HG02623 (cell line): ENCODE data around the gene HYI.

Experiments
- ATAC-seq: cut with Tn5 transposase; IDR thresholded peaks from one replicate; pipeline ENCODE4 v1.9.1; 2021; ENCODE audit warnings: moderate library complexity; ENCODE audit not compliant: unreplicated experiment

Gene HYI

DNA sequence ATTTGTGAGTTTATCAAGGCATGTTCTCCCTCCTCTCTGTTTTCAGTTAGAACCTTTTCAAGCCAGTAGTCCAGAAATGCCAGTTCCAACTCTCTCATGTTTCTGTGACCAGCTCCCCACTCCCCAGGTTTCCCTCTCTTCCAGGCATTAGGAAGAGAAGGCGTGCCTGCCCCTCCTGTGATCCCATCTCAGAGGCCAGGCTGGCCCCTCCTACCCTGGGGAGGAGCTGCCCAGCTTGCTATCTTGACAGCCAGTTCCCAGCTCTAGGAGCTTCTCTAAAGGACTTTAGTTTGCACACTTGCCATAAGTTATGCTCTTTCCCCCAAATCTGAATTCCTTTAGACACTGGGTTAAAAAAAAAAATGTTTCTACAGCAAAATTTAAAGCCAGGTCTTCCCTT is 8.9 kb downstream of the HYI start:
- ATAC-seq, result no peak

- no peak for ATAC-seq
Observed at GRCh38 chr1:43444151-43444828, 9.4 kb downstream of the HYI start.

DNA sequence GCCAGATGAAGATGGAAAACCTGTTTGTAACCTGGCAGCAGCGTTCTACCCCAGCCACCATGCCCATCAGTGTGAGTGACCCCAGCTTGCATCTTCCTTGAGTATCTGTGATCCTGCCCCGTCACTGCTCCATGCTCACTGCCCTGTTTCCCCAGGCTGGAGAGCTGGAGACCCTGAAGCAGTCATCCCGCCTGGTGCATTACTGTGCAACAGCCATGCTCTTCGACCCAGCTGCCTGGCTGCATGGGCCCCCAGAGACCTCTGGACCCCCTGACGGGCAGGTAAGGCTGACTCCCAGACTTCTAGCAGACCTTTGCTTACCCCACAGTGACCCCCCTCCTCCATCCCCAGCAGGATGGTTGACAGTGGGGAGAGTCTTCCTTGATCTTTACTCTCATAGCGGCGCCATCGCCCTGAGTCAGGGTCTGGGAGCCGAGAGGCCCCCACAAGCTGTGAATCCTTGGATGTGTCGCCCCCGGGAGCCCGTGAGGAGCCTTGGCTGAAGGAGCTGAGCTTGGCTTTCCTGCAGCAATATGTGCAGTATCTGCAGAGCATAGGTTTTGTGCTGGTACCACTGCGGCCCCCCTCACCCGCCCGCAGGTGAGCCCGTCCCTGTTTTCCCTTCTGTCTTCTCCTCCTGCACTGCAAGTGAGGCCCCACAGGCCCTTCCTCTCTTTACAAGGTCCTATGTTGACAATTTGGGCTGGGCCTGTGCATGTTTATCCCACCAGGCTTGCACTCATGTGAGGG is 10.4 kb downstream of the HYI start:
- no peak for ATAC-seq

GRCh38 chr1:43442756-43443155 is 11.0 kb downstream of the HYI start:
- no peak for ATAC-seq

DNA sequence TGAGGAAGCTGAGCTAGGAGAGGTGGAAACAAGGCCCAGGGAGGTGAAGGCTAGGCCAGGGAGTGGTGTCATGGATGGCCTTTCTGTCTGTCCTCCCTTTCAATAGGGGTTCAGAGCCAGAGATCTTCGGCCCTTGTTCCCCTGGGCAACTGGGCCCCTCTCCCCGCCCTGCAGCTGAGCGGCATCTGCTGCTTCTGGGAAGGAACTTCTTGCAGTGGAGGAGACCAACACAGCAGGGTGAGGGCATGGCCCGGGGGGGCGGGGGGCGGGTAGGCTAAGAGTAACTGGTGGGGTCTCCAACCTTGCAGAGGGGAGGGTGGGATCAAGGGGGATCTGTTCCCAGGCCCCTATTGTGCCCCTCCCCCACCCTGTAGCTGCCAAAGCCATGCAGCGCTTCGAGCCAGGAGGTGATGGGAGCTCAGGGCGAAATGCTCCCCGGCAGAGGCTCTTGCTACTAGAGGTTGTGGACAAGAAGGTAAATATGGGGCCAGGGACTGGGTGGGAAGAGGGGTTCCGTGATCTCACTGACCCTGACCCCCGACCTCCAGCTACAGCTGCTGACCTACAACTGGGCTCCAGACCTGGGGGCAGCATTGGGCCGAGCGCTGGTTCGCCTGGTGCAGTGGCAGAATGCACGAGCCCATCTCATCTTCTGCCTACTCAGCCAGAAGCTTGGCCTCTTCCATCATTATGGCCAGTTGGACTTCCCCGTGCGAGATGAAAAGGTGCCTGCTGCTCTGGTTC is 11.7 kb downstream of the HYI start:
- ATAC-seq, result no peak

DNA sequence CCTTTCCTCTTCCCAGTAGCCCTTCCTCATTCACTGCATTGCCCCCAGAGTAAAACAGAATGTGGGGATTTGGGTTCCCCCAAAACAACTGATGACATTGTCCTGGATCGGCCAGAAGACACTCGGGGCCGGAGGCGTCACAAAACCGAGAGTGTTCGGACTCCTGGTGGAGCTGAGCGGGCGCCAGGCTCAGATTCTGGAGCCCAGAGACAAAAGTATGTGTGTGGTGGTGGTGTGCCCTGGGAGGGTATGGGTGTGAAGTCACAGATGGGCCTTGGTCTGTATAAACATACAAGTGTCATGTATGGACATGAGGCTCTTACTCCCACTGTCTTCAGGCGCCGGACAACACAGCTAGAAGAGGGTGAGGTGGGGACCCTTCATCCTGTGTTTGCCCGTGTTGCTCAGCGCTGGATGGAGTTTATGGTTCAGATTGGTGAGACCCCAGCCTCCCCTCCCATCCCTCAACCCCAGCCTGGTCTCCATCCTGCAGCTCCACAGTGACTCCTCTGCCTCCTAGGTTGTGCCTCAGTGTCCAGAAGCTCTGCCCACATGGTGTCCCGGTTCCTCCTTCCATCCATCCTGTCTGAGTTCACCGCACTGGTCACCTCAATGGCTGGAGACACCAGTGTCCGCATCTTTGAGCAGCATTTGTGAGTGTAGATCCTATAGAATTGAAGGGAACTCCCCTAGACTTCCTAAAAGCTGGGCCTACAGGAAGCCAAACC is 12.4 kb downstream of the HYI start:
- ATAC-seq, result no peak

- no peak for ATAC-seq
Observed at GRCh38 chr1:43440358-43440757, 13.4 kb downstream of the HYI start.

DNA sequence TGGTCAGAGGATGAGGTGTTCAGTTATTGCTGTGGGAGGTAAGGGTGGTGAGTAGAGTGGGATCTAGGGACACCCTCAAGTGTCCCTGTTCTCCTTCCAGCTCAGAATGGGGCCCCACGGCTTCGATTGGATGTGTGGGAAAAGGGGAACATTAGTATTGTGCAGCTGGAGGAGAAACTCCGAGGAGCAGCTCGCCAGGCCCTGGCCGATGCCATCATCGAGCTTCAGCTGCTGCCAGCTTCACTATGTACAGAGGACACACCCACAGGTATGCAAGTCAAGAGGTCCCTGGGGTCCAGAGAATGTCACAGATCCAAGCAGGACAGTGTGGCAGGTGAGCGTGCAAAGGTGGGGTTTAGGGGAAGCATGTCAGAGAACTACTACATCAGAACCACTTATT is 13.9 kb downstream of the HYI start:
- no peak for ATAC-seq

GRCh38 chr1:43438953-43439581 is 14.7 kb downstream of the HYI start:
- ATAC-seq, result no peak

DNA sequence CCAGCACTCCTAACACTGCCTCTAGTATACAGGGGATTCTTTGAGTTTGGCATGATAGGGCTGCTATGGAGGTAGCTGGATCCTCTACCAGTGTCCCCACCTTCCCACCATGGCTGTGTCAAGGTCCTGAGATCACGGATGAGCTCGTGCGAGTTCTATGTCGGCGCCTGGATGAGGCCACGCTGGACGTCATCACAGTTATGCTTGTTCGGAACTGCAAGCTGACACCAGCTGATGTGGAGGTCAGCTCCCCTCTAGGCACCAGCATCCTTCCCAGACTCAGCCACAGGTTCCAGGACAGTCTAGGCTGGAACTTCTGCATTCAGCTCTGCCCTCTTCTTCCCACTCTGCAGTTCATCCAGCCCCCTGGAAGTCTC is 15.2 kb downstream of the HYI start:
- no peak for ATAC-seq

DNA sequence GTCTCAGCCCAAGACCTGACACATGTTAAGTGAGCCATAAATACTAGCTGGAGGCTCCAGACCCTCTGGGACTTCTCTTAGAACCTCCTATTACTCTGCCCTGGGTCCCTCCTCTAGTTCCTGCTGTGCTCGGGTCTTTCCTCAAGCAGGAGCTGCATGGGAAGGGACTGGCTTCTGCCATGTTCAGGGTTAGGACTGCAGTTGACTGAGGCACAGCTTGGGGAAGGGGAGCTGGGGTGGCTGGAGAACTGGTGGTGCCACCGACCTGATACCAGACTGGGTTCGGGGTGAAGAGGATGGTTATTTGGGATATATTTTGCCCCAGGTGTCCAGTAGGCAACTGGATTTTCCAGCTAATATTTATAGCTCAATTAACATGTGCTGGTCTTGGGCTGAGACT is 15.7 kb downstream of the HYI start:
- ATAC-seq, result no peak

DNA sequence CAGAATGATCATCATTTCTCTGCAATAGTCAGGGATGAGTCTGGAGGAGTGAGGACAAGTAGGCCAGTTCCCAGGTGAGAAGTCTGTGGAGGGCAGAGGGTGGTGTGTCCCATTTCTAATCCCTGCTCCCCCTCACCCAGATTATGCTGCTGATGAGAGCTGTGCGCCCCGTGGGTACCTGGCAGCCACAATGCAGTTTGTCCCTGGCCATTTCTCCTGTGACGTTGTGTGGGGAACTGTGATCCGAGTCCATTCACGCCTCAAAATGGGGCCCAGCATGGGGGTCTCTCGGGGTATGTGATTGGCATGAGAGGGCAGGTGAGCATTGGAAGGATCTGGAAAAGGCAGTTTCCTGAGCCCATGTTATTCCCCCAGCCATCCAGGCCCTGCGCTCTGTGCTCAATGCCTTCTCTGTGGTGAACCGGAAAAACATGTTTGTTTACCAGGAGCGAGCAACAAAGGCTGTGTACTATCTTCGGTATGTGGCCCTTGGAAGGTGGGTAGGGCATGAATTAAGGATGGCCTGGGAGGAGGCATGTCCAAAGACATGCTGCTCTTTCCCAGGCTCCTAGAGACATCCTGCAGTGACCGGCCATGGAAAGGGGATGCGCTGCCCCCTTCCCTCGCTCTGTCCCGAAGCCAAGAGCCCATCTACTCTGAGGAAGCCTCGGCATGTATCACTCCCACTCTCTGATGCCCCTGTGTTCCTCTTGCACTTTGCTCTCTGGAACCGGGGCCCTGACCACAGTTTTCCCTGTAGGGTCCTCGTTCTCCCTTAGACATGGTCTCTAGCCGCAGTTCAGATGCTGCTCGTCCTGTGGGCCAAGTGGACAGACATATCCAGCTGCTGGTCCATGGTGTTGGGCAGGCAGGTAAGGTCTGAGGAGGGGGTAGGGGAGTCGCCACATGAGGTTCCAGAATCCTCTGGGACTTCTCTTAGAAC is 16.4 kb downstream of the HYI start:
- no peak for ATAC-seq

DNA sequence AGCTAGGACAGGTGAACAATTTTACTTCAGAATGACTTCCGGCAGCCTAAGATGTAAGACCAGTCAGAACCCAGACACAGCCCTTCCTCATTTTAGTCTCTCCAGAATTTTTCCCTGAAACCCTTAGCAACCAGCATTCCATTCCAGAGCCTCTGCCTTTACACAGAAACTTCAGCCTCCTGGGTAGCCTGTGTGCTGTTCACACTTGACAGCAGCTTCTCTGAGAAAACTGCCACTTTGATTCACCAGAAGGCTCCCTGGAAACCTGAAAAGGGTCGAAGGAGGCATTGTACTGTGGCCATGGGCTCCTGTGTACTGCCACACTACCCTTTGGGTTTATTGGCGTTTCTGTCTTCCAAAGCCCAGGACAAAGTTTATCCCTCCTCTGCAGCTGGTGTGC is 17.4 kb downstream of the HYI start:
- no peak for ATAC-seq

- no peak for ATAC-seq
Observed at GRCh38 chr1:43435146-43436145, 18.3 kb downstream of the HYI start.

GRCh38 chr1:43434256-43434655 is 19.5 kb downstream of the HYI start:
- no peak for ATAC-seq

DNA sequence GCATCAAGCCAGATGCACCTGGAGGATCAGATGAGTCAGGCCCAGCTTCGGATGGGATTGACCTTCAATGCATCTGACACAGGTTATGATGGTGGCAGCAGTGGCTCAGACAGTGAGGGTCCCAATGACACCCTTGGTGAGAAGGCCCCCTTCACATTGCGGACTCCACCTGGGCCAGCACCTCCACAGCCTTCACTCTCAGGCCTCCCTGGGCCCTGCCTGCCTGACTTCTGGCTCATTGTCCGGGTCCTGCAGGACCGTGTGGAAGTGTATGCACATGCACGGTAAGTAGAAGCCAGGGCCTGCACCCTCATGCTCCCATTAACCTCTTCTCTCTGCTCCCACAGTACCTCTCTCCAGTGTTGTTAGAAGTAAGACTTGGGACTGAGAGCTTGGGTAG is 20.8 kb downstream of the HYI start:
- ATAC-seq, result no peak

DNA sequence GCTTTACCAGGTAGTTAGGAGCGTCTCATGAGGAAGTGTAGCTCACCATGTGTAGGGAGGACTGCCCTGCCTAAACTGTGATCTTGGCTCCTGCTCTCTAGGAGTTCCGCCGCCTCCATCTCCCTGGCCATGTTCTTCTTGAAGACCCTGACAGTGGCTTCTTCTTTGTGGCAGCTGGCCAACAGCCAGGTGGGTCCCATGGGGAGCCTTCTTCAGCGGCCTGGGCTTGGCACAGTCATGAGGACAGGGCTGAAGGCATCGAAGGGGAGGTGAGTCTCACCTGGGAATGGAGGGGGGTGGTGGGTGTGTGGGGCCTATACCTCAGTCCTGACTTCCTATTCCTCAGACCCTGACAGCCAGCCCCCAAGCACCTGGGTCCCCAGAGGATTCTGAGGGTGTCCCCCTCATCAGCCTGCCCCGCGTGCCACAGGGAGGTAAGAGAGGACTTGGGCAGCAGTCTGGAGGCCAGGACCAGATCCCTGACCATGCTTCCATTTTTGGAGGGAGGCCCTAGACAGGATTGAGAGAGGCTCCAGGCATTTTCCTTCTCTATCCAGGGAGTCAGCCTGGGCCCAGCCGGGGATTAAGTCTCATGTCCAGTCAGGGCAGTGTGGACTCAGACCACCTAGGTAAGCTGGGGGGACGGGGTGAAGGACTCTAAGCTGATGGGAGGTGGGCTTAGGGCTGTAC is 21.4 kb downstream of the HYI start:
- ATAC-seq, result no peak

- no peak for ATAC-seq
Observed at GRCh38 chr1:43431676-43432075, 22.1 kb downstream of the HYI start.
